ENCODE results near the gene WFDC6.
"Not testable (repeated sequence)": the region's sequence is repeated elsewhere in the genome, so short reads cannot be mapped to it uniquely, and the experiment has no call there.

The WFDC6 gene

GRCh38 chr20:45539382-45539781 is at the start of gene WFDC6:
WFDC6 (minus strand) TSS chr20:45539482; CDS start chr20:45539407, 75 bp downstream.
- no peak for DNase-seq

- peak; percentile 25 for DNase-seq
These were observed 49.5 kb upstream of the WFDC6 start for GRCh38 chr20:45588800-45589199.

- not testable (repeated sequence) for DNase-seq
These were observed 46.7 kb upstream of the WFDC6 start for GRCh38 chr20:45585986-45586385.

GRCh38 chr20:45584294-45584693 is 45.0 kb upstream of the WFDC6 start:
- DNase-seq: not testable (repeated sequence)

GRCh38 chr20:45583502-45583901 is 44.2 kb upstream of the WFDC6 start:
- no peak for DNase-seq

- no peak for DNase-seq
These were observed 42.4 kb upstream of the WFDC6 start for GRCh38 chr20:45581702-45582101.

GRCh38 chr20:45579184-45579583 is 39.9 kb upstream of the WFDC6 start, which contains the start of gene WFDC8:
WFDC8 (minus strand) TSS chr20:45579284; CDS start chr20:45579247, 37 bp downstream.
- DNase-seq: no peak

GRCh38 chr20:45578231-45578630 is 38.9 kb upstream of the WFDC6 start:
- DNase-seq: no peak

- peak; percentile 8 for DNase-seq
These were observed 37.7 kb upstream of the WFDC6 start for GRCh38 chr20:45576995-45577394.

GRCh38 chr20:45575931-45576330 is 36.6 kb upstream of the WFDC6 start:
- no peak for DNase-seq

- not testable (repeated sequence) for DNase-seq
These were observed 30.4 kb upstream of the WFDC6 start for GRCh38 chr20:45569650-45570049.

GRCh38 chr20:45564760-45565276 is 25.5 kb upstream of the WFDC6 start:
- DNase-seq: no peak

- DNase-seq: no peak
These were observed 15.9 kb upstream of the WFDC6 start for GRCh38 chr20:45555198-45555597.

GRCh38 chr20:45552456-45552855 is 13.2 kb upstream of the WFDC6 start:
- DNase-seq: no peak

GRCh38 chr20:45550765-45551164 is 11.5 kb upstream of the WFDC6 start:
- DNase-seq: no peak

GRCh38 chr20:45548410-45548809 is 9.1 kb upstream of the WFDC6 start:
- no peak for DNase-seq

- DNase-seq: no peak
These were observed 8.0 kb upstream of the WFDC6 start, which contains the start of gene EPPIN for GRCh38 chr20:45547206-45547770. EPPIN (minus strand) TSS chr20:45547401; CDS start chr20:45547357, 44 bp downstream.

GRCh38 chr20:45545754-45546453 is 6.6 kb upstream of the WFDC6 start:
- peak; percentile 22 for DNase-seq

- no peak for DNase-seq
These were observed 6.1 kb upstream of the WFDC6 start for GRCh38 chr20:45545351-45545750.

- DNase-seq: peak; percentile 47
These were observed 978 bp downstream of the WFDC6 start for GRCh38 chr20:45538209-45538799.

GRCh38 chr20:45527294-45527693 is 12.0 kb downstream of the WFDC6 start:
- DNase-seq: no peak

GRCh38 chr20:45523821-45524220 is 15.5 kb downstream of the WFDC6 start:
- no peak for DNase-seq

GRCh38 chr20:45518282-45518681 is 21.0 kb downstream of the WFDC6 start:
- DNase-seq: no peak
